CD4-positive, alpha-beta T cell treated with Interleukin-1 beta for 1 hour (primary cell): ENCODE data around the gene TSLP.

Experiments used
- DNase-seq, 2 donors: peaks; one replicate each; pipeline ENCODE4 v3.0.0-alpha.2; 2020 to 2022

TSLP gene

GRCh38 chr5:111071413-111071812 is at the start of gene TSLP:
Gene TSLP, plus strand, starts transcription at chr5:111071713. Its CDS starts 178 bp downstream, at chr5:111071891.
- no peak for DNase-seq

DNA sequence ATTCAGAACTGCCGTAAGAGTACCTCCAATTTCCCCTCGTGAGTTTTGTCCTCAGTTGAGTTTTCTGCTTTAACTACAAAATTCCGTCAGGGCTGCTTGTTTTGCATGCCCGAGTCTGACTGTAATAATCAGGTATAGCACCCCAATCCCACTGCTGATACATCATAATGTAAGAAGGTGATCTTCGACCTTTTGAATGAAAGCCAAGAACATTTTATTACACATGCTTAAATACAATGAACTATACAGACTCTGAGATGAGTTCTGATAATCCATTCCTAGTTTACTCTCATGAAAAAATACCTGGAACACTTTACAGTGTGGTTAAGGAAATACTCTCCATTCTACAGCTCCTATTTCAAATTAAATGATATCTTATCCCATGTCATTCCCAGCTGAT is 49.2 kb upstream of the TSLP start:
- DNase-seq, result no peak

DNA sequence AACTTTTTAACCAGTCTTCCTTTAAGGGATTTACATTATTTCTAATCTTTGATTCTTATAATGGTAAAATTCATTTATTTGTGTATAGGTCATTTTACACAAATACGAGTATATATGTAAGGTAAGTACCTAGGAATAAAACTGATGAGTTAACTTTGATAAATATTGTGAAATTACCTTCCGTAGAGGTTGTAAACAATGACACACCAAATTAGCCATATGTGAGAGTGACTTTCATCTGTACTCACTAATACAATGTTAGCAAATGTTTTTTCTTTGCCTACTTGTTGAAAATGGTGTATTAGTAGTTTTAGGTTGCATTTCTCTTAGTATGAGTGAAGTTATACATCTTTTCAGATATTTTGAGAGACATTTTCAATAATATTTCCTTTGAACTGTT is 42.6 kb upstream of the TSLP start:
- no peak for DNase-seq

DNA sequence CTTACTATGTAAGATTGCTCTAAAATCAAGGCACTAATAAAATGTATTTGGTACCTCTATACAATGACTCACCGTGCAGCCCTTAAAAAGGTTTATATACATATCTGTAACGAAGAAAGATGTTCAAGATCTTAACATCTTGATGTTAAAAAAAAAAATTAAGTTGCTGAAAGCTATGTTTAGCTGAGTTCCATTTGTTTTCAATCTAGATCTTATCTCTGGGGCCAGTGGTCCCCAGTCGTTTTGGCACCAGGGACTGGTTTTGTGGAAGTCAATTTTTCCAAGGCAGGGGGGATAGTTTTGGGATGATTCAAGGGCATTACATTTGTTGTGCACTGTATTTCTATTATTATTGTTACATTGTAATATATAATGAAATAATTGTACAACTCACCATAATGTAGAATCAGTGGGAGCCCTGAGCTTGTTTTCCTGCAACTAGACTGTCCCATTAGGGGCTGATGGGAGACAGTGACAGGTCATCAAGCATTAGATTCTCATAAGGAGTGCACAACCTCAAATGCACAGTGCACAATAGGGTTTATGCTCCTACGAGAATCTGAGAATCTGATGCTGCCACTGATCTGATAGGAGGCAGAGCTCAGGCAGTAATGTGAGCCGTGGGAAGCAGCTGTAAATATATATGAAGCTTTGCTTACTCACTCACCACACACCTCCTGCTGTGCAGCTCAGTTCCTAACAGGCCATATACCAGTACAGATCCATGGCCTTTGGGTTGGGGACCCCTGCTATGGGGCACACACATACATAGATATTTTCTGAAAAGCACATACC is 27.6 kb upstream of the TSLP start:
- no peak for DNase-seq

DNA sequence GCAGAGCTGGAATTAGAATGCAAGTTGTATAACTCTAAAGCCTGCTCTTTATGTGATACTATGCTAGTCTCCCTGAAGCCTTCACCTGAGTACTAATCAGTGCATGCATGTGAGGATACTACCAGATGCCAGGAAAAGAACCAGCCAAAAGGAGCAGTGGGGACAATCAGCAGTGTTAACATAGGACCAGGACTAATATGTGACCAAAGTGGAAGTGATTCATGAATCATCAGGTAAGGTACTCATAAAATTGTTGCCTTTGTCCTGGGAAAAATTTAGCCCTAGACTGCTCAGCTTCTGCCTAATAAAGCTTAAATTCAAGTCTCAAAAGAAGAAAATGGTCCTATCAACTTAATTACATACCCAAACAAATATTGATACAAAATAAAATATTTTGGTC is 13.4 kb upstream of the TSLP start:
- DNase-seq, result no peak

DNA sequence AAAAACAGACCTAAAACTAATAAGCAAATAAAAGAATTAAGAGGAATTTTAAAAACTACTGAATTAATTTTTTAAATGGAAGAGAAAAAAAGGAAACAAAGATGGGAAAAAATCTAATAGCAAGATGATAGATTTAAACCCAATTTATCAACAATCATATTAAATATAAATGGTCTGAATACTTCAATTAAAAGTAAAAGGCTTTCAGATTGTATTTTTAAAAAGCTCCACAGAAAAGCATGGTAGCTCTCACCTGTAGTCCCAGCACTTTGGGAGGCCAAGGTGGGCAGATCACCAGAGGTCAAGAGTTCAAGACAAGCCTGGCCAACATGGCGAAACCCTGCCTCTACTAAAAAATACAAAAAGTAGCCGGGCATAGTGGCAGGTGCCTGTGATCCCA is 11.3 kb upstream of the TSLP start:
- no peak for DNase-seq

DNA sequence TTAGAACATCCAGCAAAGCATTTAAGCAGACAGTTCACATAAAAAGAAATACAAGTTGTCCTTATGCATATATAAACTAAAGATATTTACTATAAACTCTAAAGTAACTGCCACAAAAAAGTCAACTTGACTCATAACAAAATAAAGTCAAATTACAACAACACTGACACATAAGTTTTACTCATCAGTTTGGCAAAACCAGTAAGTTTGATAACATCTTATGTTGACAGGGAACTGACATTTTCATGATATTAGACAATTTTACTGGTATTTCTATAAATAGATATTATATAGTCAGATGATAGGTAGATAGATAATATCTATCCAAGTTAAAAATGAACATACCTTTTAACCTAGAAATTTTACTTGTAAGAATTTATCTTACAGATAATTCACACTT is 9.9 kb upstream of the TSLP start:
- DNase-seq, result no peak

DNA sequence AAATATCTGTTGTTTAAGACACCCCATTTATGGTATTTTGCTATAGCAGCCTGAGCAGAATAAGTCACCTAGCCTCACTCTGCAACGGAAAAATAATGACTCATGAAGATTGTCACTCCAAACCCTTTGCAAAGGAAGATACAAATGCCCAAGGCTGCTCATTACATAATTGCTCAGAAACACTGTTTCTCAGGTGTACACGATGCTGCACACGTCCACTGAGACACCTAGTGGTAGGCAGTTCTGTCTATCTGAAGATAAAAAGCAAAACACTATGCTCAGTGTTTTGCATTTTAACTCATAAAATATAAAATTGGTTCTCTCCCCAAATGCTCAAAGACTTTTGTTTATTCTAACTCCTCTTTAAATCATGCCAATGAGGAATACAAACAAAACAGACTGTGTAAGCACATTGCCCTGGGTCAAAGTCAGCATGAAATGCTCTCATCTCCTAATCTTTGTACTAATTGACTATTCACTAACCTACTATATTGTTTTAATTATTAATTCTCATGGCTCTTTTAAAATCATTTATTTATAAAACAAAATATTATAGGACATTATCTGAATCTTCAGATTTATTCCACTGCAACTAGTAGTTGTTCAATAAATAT is 7.7 kb upstream of the TSLP start:
- DNase-seq, result no peak

DNA sequence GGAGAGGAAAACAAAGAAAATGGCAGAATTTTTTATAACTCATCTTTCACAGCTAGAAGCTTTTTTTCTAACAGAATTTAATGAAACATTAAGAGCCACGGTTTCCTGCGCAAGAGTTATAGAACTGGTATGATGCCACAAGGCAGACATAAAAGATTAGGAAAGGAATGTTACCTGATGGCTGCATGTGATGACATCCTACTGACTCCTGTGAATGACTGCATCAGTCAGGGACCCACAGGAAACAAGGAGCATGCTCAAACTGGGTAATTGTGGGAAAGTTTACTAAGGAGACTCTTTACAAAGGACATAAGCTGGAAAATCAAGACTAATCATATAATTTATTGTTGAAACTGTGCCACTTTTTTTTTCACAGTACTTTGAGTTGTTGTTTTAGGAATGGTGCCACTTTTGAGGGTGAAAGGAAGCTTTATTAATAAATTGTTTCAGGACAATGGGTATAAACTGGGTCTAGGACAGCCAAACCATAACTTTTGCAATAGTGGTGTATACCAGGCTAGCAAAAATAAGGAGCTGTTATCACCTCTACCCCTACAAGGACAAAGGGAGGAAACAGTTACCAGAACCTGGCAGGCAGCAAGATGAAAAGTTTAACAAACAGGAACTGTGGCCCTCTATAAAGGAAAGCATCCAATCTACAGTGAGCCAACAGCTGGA is 5.1 kb upstream of the TSLP start:
- no peak for DNase-seq

DNA sequence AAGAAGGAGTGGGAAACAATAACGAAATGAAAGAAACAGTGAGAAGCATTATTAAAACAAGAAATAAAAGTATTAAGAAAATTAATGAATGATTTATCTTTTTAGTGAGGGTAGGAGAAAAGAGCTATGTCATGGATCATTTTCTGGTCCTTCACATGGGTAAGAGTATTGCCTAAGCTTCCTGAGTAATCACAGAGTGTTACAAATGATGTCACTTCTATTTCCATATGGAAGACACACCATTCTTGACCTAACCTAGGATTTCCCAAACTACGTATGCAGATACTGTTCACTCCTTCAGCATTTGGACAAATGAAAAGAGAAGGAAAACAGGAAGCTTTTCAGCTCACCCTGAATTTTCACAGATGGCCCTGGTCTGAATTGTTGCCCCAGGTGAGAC is 3.3 kb upstream of the TSLP start:
- DNase-seq, result no peak

- DNase-seq, result no peak
These were observed 1.7 kb upstream of the TSLP start for GRCh38 chr5:111069839-111070238.

GRCh38 chr5:111070272-111071134 is 1.0 kb upstream of the TSLP start:
- DNase-seq, result no peak

DNA sequence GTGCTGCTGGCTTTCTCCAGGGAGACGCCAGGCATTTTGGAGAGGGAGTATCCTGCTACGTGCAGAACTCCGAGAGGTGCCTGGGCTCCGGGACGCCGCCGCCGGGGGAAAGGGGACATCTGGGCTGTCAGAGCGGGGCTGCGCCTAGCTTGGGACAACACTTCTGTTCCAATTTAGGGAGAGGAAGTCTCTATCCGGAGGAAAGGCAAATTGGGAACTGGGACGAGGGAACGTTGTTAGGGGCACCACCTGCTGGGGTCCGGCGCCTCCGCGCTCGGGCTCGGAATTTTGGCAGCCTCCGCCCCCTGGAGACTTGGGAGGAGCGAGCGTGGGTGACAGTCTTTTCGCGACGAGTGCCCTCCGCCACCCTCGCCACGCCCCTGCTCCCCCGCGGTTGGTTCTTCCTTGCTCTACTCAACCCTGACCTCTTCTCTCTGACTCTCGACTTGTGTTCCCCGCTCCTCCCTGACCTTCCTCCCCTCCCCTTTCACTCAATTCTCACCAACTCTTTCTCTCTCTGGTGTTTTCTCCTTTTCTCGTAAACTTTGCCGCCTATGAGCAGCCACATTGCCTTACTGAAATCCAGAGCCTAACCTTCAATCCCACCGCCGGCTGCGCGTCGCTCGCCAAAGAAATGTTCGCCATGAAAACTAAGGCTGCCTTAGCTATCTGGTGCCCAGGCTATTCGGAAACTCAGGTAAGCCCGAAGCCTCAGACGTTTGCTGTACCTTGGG is 1.6 kb downstream of the TSLP start:
- DNase-seq, result peak; percentile 35 to 41

GRCh38 chr5:111074244-111074643 is 2.7 kb downstream of the TSLP start:
- DNase-seq, result no peak

DNA sequence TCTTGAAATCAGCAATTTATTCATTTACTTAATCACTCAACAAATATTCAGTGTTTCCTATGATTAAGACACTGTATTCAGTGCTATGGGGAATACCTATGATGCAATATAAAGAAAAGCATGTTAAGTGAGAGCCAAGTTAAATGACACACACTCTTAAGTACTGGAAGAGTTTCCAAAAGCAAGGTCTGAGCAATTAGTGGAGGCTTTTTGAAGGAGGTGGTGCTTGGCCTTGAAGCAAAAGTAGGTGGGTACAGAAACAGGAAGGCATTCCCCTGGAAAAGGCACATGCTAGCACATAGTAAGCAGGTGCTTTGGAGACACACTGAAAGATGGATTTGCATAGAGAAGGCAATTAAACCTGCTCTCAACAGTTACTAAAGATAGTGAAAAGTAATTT is 4.0 kb downstream of the TSLP start:
- no peak for DNase-seq

GRCh38 chr5:111076091-111076490 is 4.6 kb downstream of the TSLP start:
- no peak for DNase-seq

DNA sequence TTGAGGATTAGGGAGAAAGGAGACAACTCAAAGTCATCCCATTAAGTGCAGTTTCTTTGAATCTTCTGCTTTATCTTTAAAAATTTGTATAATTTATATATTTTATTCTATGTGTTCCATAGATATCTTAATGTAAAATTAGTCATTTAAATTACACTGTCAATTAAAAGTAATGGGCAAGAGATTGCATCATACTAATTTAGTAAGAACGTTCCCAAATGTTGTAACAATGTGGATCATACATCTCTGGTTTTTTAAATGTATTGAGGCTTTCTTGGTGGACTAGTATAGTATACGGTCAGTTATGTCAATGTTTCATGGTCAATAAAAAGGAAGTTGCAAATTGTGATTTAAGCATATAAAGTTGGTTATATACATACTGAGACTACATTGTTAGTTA is 6.2 kb downstream of the TSLP start:
- DNase-seq, result no peak

DNA sequence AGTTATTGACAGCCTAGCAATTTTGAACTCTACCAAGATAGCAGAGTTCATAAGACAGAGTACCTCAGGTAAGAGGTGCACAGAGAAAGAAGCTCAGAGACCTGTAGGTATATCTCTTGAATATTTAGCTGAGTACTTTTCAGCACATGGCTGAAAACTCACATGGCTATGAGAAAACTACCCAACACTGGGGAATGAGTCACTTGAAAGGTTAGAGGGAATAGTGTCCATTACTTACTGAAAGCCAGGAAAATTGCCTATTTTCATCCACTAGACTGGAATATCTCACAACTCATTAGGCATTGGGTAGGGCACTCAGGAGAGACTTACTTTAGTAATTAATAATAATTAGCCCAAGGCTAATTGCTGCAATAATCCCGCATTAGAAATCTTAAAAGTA is 8.3 kb downstream of the TSLP start:
- no peak for DNase-seq

- DNase-seq, result no peak
These were observed 11.8 kb downstream of the TSLP start for GRCh38 chr5:111083323-111083722.

- peak; percentile 85 to 92 for DNase-seq
These were observed 20.7 kb downstream of the TSLP start, which contains the start of gene WDR36 for GRCh38 chr5:111092062-111092853. Gene WDR36, plus strand, starts transcription at chr5:111092348. Its CDS starts 109 bp downstream, at chr5:111092457.

- no peak for DNase-seq
These were observed 24.5 kb downstream of the TSLP start for GRCh38 chr5:111095982-111096381.
